Middle frontal gyrus (tissue), 1 donor: Measurements from ENCODE around the gene CHST15.

Experiments used
- DNase-seq: peaks from one replicate; pipeline ENCODE4 v3.0.0-alpha.2; 2015; ENCODE audit warnings: low spot score; ENCODE audit errors: extremely low spot score

The CHST15 gene

DNA sequence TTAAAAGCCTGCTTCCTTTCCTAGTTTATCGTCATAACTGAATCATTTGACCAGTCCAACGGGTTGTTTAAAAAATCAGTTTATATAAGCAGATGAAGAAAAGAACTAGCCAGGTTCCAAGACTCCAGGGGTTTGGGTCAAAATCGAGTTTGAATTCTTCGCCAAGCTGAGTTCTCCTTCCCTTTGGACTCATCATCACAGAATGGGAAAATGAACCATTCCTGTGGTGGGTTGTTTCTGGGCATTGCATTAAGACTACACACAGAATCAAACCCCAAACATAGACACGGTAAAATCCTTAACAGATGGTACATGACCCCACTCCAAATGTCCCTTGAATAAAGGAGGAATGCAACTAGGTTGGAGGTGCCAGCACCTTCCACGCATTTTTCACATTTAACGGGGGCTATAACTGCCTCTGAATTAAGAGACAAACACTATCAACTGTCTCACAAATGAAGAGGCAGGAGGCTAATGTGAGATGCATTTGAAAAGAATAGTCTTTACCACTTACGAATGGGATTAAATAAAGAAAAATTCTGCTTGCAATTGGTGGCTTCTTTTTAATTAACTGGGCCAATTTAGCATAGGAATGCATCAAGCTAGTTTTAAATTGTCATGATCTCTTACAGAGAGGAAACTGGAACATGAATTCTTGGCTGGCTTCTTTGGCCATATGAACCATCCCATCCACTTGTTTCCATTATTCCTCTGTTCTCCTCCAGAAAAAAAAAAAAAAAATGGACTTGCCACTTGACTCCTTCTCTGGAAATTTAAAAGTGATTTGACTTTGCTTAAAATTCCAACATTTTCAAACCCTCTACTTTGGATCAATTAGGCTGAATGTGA is 61.1 kb downstream of the CHST15 start:
- no peak for DNase-seq

- DNase-seq, result no peak
These were observed 62.8 kb downstream of the CHST15 start for GRCh38 chr10:124030492-124031110.

DNA sequence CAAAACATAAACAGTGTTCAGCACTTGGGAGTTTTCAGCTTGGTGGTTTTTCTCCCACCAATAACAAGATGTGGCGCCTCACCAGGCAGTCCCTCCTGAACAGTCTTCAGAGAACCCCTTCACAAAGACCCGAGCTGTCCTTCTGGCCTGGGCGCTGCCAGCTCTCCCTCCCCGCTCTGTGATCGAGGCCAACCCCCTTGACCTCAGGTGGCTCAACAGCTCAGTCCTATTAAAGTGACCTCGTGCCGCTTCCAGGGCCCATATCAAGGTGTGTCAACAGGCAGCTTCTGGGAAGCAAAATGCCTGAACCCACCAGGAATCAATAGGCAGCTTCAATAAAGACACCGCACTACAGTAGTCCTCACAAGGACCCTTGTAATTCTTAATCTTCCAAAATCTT is 63.3 kb downstream of the CHST15 start:
- DNase-seq, result no peak

GRCh38 chr10:124029559-124029958 is 63.8 kb downstream of the CHST15 start:
- DNase-seq, result no peak

DNA sequence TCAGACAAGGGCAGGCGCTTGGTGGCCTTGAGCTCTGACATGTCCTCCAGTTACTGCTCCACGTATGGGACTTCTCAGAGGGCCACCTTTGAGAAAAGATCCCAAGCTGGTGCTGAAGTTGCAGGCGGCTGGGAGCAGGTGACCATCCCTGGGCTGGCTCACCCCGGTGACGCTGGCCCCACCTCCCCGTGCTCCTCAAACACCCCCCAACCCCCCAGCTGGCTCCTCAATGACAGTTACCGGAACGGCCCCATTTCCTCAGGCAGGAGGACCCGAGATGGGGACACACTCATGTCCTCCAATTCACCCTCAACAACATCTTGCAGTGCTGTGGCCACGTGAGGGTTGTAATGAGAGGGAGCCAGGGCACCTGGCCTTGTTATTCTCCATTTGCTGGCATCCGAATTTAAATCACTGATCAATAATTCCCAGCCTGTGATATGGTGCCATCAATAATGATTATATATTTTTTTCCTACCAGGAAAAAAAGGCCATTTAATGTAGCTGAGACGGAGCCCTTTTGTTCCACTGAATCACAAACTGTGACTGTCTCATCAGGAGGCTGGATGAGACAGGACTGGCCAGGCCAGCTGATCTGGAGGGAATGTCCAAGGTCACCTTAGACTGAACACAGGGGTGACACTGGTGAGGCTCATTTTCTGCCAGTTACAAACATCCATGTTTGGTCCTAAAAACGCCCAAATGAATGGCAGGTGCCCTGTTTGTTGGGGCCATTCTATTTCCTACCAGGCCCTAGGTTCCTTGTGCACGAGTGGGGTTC is 64.5 kb downstream of the CHST15 start:
- no peak for DNase-seq

DNA sequence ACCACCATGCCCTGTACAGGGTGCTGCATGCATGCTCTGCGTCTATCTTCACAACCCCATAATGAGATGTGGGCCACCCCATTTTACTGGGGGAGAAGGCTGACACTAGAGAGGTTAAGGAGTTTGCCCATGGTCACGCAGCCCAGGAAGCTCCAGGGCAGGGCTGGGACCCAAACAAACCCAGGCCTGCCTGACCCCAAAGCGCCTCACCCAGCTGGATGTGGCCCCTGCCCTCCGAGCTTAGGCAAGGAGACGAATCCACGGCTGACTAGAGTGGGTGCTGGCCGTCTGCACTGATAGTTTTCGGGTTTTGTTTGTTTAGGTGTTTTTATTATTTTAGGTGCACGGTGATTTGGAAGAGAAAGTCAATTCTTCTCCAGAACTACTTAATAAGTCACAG is 65.7 kb downstream of the CHST15 start:
- DNase-seq, result no peak

GRCh38 chr10:124027031-124027611 is 66.3 kb downstream of the CHST15 start:
- DNase-seq, result no peak

DNA sequence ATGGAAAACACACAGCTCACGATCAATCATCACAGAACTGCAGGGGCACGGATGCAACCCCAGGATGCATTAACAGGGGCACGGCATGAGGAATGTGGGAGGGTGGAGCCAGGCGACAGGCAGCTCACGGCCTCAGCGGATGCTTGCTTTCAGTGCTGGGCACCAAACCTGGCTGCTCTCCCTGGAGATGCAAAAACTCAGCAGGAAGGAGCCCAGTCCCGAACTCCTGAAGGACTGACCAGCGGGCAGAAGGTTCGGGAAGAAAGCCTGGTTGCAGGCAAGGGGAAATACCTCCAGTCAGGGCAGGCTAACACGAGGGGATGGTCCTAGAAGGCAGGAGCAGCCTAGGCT is 66.8 kb downstream of the CHST15 start:
- DNase-seq, result no peak

GRCh38 chr10:124025660-124026588 is 67.5 kb downstream of the CHST15 start:
- DNase-seq, result no peak

GRCh38 chr10:124025152-124025551 is 68.2 kb downstream of the CHST15 start:
- no peak for DNase-seq

- DNase-seq, result no peak
These were observed 71.3 kb downstream of the CHST15 start for GRCh38 chr10:124022066-124022465.

DNA sequence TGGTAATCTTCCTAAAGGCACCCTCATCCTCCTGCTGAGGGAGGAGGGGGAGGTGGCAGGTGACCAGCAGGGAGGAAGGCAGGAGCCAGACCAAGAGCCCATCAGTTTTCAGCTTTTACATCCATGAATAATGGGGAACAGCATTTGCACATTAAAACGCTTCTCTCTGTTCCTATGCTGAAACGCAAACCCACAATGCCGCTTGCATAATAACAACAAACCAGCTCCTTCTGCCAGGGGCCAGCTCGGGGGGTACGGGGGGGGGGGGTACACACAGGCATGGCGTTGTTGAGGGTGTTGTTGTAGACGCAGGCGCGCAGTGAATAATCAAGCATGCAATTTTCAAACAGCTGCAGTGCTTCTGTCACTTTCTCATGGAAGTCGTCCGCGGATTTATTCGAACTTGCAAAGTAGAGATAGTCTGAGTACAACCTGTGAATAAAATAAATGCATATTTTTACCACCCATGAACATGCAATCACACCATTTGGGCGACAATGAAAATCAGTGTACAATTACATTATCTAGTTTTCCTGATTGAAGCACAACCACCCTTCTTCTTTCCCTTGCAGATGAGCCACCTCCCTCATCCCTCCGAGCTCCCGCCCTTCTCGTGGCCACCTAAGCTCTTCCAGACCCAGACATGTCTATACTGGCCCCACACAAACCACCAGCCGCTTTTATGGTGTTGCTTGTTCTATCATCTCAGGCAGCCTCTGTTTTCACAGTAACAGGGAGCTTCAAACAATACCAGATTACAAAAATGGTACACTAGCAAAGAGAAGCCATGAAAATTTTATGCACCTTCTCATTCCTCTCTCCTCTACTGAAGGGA is 72.2 kb downstream of the CHST15 start:
- DNase-seq, result no peak

DNA sequence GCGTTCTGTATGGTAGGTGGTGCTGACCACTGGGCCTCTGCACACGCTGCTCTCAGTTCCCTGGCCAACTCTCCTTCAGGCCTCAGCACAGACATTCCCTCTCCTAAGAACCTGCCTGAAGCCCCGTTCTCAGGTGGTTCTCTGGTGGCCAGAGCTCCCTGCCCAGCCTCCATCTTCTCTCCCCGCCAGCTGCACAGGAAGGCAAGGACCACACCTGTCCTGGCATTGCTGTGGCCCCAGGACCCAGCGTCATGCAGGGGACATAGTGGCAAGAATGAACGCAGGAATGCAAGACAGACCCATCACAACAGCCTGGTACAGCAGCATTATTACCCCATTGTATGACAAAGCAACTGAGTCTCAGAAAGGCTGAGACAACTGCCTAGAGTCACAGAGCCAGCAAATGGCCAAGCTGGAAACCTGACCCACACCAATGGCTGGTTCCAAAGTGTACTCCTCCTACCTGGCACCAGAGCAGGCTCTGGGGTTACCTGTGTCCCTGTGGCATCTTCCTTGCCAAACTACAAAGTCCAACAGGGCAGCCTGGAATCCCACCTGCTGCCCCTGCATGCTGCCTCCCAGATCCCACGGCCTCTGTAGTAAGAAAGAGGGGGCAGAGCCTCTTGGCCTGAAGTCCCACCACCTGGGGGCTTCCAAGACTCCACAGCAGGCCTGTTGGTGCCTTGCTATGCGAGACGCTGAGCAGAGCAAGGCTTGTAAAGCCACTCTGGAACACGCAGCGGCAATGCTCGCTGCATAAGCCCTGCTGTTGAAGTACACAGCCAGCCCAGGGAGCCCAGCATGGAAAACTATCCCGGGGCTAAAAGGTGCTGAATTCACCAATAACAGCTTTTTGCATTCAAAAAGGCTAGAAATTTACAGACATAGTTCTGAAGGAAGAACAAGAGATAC is 73.3 kb downstream of the CHST15 start:
- DNase-seq, result no peak

- no peak for DNase-seq
These were observed 74.4 kb downstream of the CHST15 start for GRCh38 chr10:124018886-124019525.

DNA sequence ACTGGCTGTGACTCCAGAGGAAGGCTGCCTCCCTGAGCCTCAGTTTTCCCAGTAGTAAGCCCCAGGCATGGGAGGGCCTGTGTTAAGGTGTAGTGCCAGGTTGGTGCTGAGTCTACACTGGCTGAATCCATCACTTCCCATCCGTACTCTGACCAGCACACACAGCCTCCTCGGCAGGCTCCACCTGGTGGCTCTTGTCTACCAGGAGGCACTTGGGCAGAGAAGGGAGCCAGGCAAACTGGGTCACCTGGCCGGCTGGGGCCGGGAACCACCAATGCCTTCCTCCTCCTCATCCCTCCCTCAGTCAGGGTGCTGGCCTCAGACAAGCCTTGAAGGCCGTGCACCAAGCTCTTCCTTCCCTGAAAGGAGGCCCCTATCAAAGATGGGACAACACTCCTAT is 75.7 kb downstream of the CHST15 start:
- no peak for DNase-seq

DNA sequence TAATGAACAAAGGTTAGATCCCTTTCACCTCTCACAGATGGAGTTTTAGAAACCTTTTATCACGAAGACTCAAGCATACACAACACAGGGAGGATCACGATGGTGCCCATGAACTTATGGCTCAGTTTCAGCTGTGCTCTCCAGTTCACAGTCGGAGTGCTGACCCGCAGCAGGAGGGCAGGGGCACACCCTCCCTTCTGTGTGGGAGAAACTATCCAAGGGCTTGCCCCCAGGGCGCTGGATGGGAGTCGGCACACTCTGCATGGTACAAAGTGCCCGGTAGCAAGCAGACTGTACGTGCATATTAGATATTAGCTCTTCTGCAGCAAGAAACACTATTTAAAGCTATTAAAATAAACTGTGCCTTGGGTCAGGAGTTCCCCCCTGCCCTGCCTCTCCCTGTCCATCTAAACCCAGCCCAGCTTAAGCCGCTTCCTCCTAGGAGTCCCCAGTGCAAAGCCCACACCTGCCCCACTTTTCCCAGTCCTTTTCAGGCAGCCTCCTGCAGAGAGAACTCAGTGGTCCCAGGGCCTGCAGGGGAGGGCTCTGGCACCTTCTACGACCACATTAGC is 76.5 kb downstream of the CHST15 start:
- no peak for DNase-seq

GRCh38 chr10:124015991-124016390 is 77.4 kb downstream of the CHST15 start:
- DNase-seq, result no peak
